HG03460 (cell line): ENCODE data around the gene FKBP1B.
"Not testable (repeated sequence)": the region's sequence is repeated elsewhere in the genome, so short reads cannot be mapped to it uniquely, and the experiment has no call there.

Experiments
- ATAC-seq: cut with Tn5 transposase; IDR thresholded peaks from one replicate; pipeline ENCODE4 v1.9.1; 2021; ENCODE audit not compliant: unreplicated experiment

The FKBP1B gene

DNA sequence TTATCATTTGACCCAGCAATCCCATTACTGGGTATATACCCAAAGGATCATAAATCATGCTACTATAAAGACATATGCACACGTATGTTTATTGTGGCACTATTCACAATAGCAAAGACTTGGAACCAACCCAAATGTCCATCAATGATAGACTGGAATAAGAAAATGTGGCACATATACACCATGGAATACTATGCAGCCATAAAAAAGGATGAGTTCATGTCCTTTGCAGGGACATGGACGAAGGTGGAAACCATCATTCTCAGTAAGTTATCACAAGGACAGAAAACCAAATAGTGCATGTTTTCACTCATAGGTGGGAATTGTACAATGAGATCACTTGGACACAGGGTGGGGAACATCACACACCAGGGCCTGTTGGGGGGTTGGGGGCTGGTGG, 51.2 kb downstream of the FKBP1B start:
- not testable (repeated sequence) for ATAC-seq

DNA sequence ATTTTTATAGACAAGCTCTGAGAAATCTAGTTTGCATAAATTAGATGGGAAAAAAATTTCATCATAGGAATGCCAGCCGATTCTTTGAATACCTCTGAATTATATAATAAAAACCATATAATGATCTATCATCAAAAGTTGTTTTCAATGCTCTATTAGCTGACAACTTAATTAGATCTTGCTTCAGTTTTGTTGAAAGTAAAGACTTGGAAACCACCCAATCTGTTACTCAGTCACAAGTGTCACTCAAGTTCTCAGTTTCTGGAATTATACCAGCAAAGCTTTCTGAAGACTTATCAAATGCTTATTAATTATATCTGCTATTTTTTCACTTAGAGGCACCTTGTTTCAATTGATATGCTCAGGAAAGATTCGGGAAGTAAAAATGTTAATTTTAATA, 52.5 kb downstream of the FKBP1B start:
- no peak for ATAC-seq

DNA sequence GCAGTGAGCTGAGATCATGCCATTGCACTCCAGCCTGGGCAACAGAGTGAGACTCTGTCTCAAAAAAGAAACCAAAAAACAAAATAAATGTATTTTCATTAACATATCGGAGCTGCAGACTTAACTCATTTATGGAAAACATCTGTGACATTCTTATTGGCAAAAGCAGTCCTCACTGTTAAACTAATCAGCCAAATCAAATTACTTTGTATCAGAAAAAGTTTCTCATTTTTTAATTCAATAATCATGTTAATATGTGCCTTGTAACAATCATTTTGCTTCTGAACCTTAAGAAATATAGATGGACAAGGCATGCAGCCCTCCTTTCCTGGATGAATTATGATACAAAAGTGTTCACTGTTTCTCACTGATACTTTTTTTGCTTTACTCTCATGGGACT, 53.1 kb downstream of the FKBP1B start:
- ATAC-seq, result no peak

DNA sequence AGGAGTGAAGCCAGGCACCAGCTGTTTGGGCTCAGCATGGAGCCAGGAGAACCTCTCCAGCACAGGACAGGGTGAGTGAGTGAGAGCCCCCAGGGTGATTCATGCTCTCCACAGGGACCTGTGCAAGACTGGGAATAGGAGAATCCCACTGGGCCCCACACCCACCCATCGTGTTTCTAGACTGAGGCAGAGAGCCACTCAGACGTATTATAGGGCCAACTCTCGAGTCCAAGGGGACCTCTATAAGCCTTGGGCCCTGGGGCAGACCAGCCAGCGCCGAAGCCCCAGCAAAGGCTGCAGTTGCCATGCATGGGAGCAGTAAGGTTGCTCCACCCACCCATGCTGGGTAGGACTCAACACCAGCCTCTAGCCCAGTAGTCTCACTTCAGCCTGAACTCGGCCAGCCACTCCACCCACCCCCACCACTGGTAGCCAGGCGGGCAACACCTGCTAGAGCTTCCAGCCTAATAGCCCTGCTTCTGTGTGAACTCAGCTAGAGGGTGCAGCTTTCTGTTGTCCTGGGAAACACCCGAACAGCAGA, 54.6 kb downstream of the FKBP1B start:
- no peak for ATAC-seq

DNA sequence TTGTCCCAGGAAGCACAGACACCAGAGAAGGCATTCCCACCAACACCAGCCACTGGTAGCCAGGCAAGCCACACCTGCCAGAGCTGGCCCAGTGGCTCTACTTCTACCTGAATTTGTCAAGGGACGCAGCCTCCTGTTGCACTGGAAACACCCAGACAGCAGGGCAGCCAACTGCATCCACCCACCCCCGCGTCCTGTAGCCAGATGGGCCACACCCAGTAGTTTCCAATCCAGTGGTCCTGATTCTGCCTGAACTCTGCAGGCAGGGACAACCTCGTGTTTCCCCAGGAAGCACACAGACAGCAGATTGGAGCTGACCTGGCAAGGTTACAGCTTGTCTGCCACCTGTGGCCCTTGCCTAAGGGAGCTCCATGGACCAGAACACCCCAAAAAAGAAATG, 55.4 kb downstream of the FKBP1B start:
- no peak for ATAC-seq

DNA sequence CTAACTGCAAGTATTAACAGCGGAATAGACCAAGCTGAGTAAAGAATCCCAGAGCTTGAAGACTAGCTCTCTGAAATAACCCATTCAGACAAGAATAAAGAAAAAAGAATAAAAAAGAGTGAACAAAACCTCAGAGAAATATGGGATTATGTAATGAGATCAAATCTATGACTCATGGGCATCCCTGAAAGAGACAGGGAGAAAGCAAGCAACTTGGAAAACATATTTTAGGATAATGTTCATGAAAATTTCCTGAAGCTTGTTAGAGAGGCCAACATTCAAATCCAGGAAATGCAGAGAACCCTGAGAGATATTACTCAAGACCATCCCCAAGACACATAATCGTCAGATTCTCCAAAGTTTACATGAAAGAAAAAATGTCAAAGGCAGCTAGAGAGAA, 56.3 kb downstream of the FKBP1B start:
- ATAC-seq, result no peak

DNA sequence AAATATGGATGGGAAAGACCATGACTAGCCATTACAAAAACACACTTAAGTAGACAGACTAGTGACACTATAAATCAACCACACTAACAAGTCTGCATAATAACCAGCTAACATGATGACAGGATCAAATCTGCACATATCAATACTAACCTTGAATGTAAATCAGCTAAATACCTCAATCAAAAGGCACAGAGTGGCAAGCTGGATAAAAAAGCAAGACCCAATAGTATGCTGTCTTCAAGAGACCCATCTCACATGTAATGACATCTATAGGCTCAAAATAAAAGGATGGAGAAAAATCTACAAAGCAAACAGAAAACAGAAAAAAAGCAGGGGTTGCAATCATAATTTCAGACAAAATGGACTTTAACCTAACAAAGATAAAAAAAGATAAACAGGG, 57.2 kb downstream of the FKBP1B start:
- no peak for ATAC-seq

DNA sequence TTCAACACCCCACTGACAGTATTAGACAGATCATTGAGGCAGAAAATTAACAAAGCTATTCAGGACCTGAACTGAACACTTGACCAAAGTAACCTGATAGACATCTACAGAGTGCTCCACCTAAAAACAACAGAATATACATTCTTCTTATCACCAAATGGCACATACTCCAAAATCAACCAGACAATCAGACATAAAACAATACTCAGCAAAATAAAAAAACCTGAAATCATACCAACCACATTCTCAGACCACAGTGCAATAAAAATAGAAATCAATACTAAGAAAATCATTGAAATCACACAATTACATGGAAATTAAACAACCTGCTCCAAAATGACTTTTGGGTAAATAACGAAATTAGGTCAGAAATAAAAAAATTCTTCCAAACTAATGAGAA, 57.8 kb downstream of the FKBP1B start:
- ATAC-seq, result no peak

DNA sequence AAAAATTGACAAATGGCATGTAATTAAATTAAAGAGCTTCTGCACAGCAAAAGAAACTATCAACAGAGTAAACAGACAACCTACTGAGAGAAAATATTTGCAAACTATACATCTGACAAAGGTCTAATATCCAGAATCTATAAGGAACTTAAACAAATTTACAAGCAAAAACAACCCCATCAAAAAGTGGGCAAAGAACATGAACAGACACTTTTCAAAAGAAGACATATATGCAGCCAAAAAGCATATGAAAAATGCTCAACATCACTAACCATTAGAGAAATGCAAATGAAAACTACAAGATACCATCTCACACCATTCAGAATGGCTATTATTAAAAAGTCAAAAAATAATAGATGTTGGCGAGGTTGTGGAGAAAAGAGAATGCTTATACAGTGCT, 59.9 kb downstream of the FKBP1B start:
- not testable (repeated sequence) for ATAC-seq

DNA sequence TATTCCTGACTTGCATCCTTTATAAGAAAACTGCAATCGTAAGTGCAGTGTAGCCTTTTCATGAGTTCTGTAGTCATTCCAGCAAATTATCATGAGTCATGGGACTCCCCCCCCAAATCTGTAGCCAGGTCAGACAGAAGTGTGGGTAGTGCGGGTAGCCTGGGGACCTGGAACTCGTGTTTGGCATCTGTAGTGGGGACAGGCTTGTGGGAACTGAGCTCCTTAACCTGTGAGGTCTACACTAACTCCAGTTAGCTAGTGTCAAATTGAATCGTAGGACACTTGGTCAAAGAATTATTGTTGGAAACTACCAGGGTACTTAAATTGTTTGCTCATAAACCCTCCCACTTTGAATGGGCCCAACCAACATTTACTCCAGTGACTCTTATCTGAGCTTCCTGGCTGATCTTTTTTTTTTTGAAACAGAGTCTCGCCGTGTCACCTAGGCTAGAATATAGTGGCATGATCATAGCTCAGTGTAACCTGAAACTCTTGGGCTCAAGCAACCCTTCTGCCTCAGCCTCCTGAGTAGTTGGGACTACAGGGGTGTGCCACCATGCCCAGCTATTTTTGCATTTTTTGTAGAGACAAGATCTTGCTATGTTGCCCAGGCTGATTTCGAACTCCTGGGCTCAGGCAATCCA, 61.2 kb downstream of the FKBP1B start:
- no peak for ATAC-seq

DNA sequence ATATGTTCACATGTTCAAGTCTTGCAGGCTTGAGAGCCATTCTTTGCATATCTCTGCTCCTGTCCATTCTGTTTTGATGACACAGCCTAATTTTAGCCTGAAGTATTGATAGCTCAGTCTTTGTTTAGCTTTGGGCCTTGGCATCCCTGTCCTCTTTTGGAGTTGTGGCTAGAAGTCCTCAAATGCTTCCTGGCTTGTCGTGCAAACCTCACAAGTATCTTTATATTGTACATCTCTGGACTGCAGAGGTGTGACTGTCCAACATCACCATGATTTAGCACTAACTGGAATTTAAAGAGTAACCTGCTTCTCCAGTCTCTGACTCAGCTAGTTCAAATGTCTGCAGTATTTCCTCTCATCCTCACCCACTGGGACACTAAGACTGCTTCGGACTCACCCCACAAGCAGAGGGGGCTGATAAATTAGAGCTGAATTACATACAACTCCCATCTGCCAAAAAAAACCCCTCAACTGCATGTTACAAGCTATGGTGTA, 61.9 kb downstream of the FKBP1B start:
- ATAC-seq, result no peak
